Measurements from ENCODE around the gene TEX22.

Gene TEX22, protein sequence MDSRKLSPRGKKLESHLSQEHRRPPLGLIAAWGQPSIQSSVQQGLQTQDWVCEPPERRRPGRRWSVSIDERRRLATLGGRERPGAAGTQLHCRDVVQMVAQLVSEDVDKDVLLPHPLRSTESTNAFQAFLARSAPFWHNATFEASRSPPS

DNA sequence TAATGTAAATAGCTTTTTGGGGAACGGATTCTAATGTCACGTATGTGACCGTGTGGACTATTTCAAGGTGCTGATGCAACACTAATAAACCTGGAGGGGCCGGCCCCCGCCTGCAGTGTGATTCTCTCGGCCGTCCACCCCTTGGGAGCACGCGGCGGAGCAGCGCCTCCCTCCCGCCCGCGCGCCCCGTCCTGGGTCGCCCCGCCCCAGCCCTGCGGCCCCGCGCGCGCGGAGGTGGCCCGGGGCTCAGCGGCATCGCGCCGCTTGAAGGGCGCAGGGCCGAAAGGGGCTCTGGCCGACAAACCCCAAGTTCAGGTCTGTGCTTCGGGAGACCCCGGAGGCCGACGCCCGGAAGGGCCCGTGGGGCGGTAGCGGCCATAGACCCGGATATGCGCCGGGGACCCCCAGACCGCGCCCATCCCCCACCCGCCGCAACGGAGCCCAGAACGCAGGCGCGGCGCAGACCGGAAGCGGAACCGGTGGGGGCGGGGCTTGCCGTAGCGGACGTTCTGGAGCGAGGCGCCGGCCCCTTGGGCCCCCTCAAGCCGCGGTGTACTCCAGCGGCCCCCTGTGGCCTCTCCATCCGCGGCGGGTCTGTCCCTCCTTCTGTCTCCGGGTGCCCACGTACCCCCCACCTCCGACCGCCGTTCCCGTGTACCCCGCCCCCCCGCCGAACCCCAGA, at the start of gene TEX22:
Gene TEX22 (plus strand): TSS at position 495 of the 682 bp plus-strand sequence. CDS start 803 bp downstream, outside the sequence.
- intact Hi-C loops (cut with DNase I; ENCODE audit: low total_unique reads), result no loop called here
- peaks cover under 1 to 36% (median 24%) of the 10 kb centered on the region in 3 donors for H3K36me3 ChIP-seq
- H3K27ac ChIP-seq, result peak within 1 kb of the TSS; percentile 81
- peaks cover 0 to 13% (median 1%) of the 10 kb centered on the region in 3 donors for H3K9me3 ChIP-seq
- peak within 1 kb of the TSS; percentile 67 to 94 for H3K4me3 ChIP-seq
- DNase-seq, result peak; percentile 82 to 92
- TF ChIP-seq CTCF (IDR thresholded peaks at IDR 0.05), result no peak
- peaks cover 0 to 18% (median 13%) of the 10 kb centered on the region in 4 donors for H3K4me1 ChIP-seq
- H3K27me3 ChIP-seq, result no peaks in the 10 kb centered on the region

DNA sequence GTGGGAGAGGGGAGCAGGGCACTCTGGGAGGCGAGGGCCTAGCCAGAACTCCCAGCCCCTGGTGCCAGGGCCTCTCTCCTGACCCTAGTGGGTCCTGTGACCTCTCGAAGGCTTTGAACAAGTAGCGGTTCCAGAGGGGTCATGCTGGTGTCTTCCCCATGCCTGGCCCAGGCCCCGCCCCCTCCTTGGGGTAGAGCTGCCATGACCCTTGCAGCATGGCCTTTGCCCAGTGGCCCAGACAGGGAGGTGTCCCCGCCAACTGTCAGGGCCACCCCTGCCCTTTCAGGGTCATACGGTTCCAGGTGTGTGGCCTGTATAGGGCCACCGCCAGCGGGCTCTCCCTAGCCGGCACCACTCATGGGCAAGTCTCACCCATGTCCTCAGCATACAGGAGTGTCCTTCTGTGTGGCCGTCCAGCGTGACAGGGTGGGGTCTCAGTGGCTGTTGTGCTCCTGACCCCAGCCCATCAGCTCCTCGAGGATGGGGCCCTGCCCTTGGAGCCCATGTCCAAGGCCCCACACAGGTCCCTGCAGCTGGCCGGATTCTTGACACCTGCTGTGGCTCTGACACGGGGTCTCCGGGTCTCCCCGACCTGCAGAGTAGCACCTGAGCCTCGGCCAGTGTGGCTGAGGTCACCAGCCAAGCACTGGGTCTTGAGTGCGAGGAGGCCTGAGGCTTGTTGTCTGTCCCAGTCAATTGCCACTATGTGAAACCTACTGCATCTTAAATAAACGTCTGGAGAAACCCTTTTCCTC, 49.2 kb upstream of the TEX22 start:
- Histone ChIP-seq H3K36me3 (peaks cover 0 to 31% (median 4%) of the 10 kb centered on the region in 3 donors), H3K9me3 (no peaks in the 10 kb centered on the region), H3K4me1 (no peaks in the 10 kb centered on the region), H3K4me3 (no peak overlapping the region), H3K27ac (no peak overlapping the region), H3K27me3 (no peaks in the 10 kb centered on the region)
- no peak for TF ChIP-seq CTCF (IDR thresholded peaks at IDR 0.05)
- no peak for DNase-seq
- intact Hi-C loops (cut with DNase I; ENCODE audit: low total_unique reads), result no loop called here

DNA sequence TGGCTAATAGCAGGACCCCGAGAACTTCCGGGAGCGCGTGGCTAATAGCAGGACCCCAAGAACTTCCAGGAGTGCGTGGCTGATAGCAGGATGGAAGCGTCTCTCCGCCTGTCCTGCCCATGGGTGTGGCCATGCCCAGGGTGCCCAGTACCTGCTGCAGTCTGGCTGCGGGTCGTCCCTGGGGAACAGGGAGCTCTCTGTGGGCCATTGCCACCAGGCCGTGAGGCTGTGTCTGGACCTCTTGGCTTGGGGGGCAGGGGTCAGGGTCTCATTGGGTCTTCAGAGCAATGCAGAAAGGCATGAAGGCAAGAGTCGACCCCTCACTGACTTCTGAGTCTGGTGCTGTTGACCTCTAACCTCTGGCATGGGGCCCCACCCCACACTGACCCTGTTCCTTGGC, 48.3 kb upstream of the TEX22 start:
- Histone ChIP-seq H3K4me3 (no peak overlapping the region), H3K27ac (no peak overlapping the region), H3K9me3 (no peaks in the 10 kb centered on the region), H3K36me3 (peaks cover 0 to 37% (median 13%) of the 10 kb centered on the region in 3 donors), H3K27me3 (no peaks in the 10 kb centered on the region), H3K4me1 (no peaks in the 10 kb centered on the region)
- intact Hi-C loops (cut with DNase I; ENCODE audit: low total_unique reads), result loop anchor here (2.0 to 5.0 kb wide), 2 partner anchors 149 to 263 kb away; no protein-coding TSS in a partner anchor
- TF ChIP-seq CTCF (IDR thresholded peaks at IDR 0.05), result no peak
- no peak for DNase-seq

GRCh38 chr14:105350450-105351244, 47.7 kb upstream of the TEX22 start:
- no peak for TF ChIP-seq CTCF (IDR thresholded peaks at IDR 0.05)
- Histone ChIP-seq H3K36me3 (peaks cover 0 to 44% (median 19%) of the 10 kb centered on the region in 3 donors), H3K27me3 (no peaks in the 10 kb centered on the region), H3K27ac (no peak overlapping the region), H3K4me1 (no peaks in the 10 kb centered on the region), H3K4me3 (no peak overlapping the region), H3K9me3 (no peaks in the 10 kb centered on the region)
- intact Hi-C loops (cut with DNase I; ENCODE audit: low total_unique reads), result loop anchor here (2.0 to 5.0 kb wide), 2 partner anchors 150 to 263 kb away; no protein-coding TSS in a partner anchor
- DNase-seq, result no peak

- no peaks in the 10 kb centered on the region for H3K9me3 ChIP-seq
- TF ChIP-seq CTCF (IDR thresholded peaks at IDR 0.05), result no peak
- H3K4me3 ChIP-seq, result no peak overlapping the region
- no peak overlapping the region for H3K27ac ChIP-seq
- no peaks in the 10 kb centered on the region for H3K4me1 ChIP-seq
- H3K36me3 ChIP-seq, result peaks cover 0 to 51% (median 19%) of the 10 kb centered on the region in 3 donors
- H3K27me3 ChIP-seq, result no peaks in the 10 kb centered on the region
- no peak for DNase-seq
- intact Hi-C loops (cut with DNase I; ENCODE audit: low total_unique reads), result loop anchor here (2.0 to 5.0 kb wide), 2 partner anchors 151 to 264 kb away; no protein-coding TSS in a partner anchor
Observed at GRCh38 chr14:105351410-105351809, 46.9 kb upstream of the TEX22 start.
